ENCODE measurements around the gene ARHGEF10L.

ARHGEF10L gene

GRCh38 chr1:17668195-17668594 lies 128.7 kb downstream of the ARHGEF10L start:
- no peak overlapping the region for H3K4me3 ChIP-seq (ENCODE audit: low read length)
- no peak for DNase-seq (ENCODE audit: low read depth)
- TF ChIP-seq CTCF (conservative IDR thresholded peaks at IDR 0.05; ENCODE audit: low read depth, low read length): no peak

- DNase-seq (ENCODE audit: low read depth): no peak
- no peak overlapping the region for H3K4me3 ChIP-seq (ENCODE audit: low read length)
- TF ChIP-seq CTCF (conservative IDR thresholded peaks at IDR 0.05; ENCODE audit: low read depth, low read length): no peak
Measured at GRCh38 chr1:17668624-17669175, 129.2 kb downstream of the ARHGEF10L start.

GRCh38 chr1:17669305-17669704 lies 129.8 kb downstream of the ARHGEF10L start:
- no peak overlapping the region for H3K4me3 ChIP-seq (ENCODE audit: low read length)
- no peak for DNase-seq (ENCODE audit: low read depth)

GRCh38 chr1:17669866-17670451 lies 130.5 kb downstream of the ARHGEF10L start:
- no peak overlapping the region for H3K4me3 ChIP-seq (ENCODE audit: low read length)
- TF ChIP-seq CTCF (conservative IDR thresholded peaks at IDR 0.05; ENCODE audit: low read depth, low read length): no peak
- no peak for DNase-seq (ENCODE audit: low read depth)

More at GRCh38 chr1:17669305-17669704, 129.8 kb downstream of the ARHGEF10L start:
- TF ChIP-seq CTCF (conservative IDR thresholded peaks at IDR 0.05; ENCODE audit: low read depth, low read length): no peak

GRCh38 chr1:17670587-17671313 lies 131.3 kb downstream of the ARHGEF10L start:
- H3K4me3 ChIP-seq (ENCODE audit: low read length): no peak overlapping the region
- no peak for TF ChIP-seq CTCF (conservative IDR thresholded peaks at IDR 0.05; ENCODE audit: low read depth, low read length)
- no peak for DNase-seq (ENCODE audit: low read depth)

- DNase-seq (ENCODE audit: low read depth): no peak
- H3K4me3 ChIP-seq (ENCODE audit: low read length): no peak overlapping the region
- TF ChIP-seq CTCF (conservative IDR thresholded peaks at IDR 0.05; ENCODE audit: low read depth, low read length): no peak
Measured at GRCh38 chr1:17671314-17671705, 131.8 kb downstream of the ARHGEF10L start.

- H3K4me3 ChIP-seq (ENCODE audit: low read length): no peak overlapping the region
- no peak for TF ChIP-seq CTCF (conservative IDR thresholded peaks at IDR 0.05; ENCODE audit: low read depth, low read length)
Measured at GRCh38 chr1:17671741-17672140, 132.2 kb downstream of the ARHGEF10L start.

More at GRCh38 chr1:17671741-17672140, 132.2 kb downstream of the ARHGEF10L start:
- no peak for DNase-seq (ENCODE audit: low read depth)
